Right lobe of liver (tissue), 6 donors: Measurements from ENCODE around the gene LRTM1. TPM values are rescaled to one million over a fixed set of nuclear protein-coding genes. Genes with fewer than 3 reads are reported as not detected.

Experiments used
- ATAC-seq, 4 donors: fragments of 200-7000 bp; cut with Tn5 transposase; one replicate each; pipeline ENCODE4 v1.9.1; 2020; ENCODE audit warnings: mild to moderate bottlenecking in 4 of 4, moderate library complexity in 4 of 4
- DNase-seq, 3 donors: peaks; one replicate each; pipeline ENCODE4 v3.0.0-alpha.2; 2020
- H3K27ac ChIP-seq, 3 donors: fragments of 200-600 bp; one replicate each; pipeline ENCODE4 v1.8.0; 2022
- H3K27me3 ChIP-seq, 2 donors: fragments of 200-600 bp; one replicate each; pipeline ENCODE4 v1.8.0; 2022
- H3K36me3 ChIP-seq, 4 donors: fragments of 200-600 bp; sonication (generic) in 1 of 4; one replicate each; pipeline versions ENCODE4 v1.5.1 to v1.8.0; 2017 to 2022; ENCODE audit warnings: control low read depth in 1 of 4
- H3K4me1 ChIP-seq, 4 donors: fragments of 200-600 bp; sonication (generic) in 1 of 4; one replicate each; pipeline versions ENCODE4 v1.5.1 to v1.8.0; 2017 to 2022; ENCODE audit warnings: control low read depth in 1 of 4
- H3K4me3 ChIP-seq, 3 donors: fragments of 200-600 bp; one replicate each; pipeline ENCODE4 v1.8.0; 2022
- H3K9me3 ChIP-seq, 4 donors: fragments of 200-600 bp; sonication (generic) in 1 of 4; one replicate each; pipeline versions ENCODE4 v1.5.1 to v1.8.0; 2017 to 2022; ENCODE audit warnings: control low read depth in 1 of 4
- POLR2A ChIP-seq: fragments of 450-650 bp; IDR thresholded peaks from one replicate; pipeline ENCODE4 v1.6.1; 2017; ENCODE audit warnings: antibody characterized with exemption, mild to moderate bottlenecking
- WGBS: methylation state at CpG from one replicate; pipeline ENCODE4 v1.1.6; 2018; ENCODE audit warnings: low coverage, low lambda C conversion rate; ENCODE audit not compliant: insufficient coverage; ENCODE audit errors: missing lambda C conversion rate; 5-methylcytosine and 5-hydroxymethylcytosine counted together
- intact Hi-C, 2 donors: fragments of 100-400 bp; cut with DNase I; formaldehyde crosslinking; loops; one replicate each; pipeline versions ENCODE4 v1.11.2 to v1.14.1; 2022
- long read RNA-seq: library from polyadenylated mRNA; unstranded; transcript quantifications from one replicate; pipeline ENCODE4 v2.0.0, GENCODE V29; 2019
- total RNA-seq, 6 experiments: library from RNA; depleted of rRNA in 2 of 6; stranded (reverse); fragments of >200 nt in 2 of 6; fragmentation: NEBNext Ultra II Directional in 3 of 6; extraction: Animal tissue kit (Norgen Biotek cat#: 25700) in 3 of 6; gene quantifications; one replicate each; pipeline versions ENCODE4 v1.1.0 to v1.2.4, GENCODE V29; 2016 to 2023
- TF ChIP-seq, protein P1 (sequence below), 4 donors: fragments of 200-600 bp in 3 of 4; fragments of 450-650 bp in 1 of 4; IDR thresholded peaks; one replicate each; pipeline versions ENCODE4 v1.5.1 to v1.8.0; 2016 to 2022; ENCODE audit warnings: antibody characterized with exemption in 4 of 4, mild to moderate bottlenecking in 2 of 4
- donor health status: DM: no; HTN: yes; CAD: no.
- donor health status: DM: no; HTN: no; CAD: no.
- donor health status: DM: no; HTN: no; CAD: no.
- donor health status: DM: no; HTN: yes; CAD: no.
- donor health status: DM: no; HTN: yes; CAD: no.

LRTM1 gene
- total RNA-seq, result not detected
- long read RNA-seq, result 0 reads

DNA sequence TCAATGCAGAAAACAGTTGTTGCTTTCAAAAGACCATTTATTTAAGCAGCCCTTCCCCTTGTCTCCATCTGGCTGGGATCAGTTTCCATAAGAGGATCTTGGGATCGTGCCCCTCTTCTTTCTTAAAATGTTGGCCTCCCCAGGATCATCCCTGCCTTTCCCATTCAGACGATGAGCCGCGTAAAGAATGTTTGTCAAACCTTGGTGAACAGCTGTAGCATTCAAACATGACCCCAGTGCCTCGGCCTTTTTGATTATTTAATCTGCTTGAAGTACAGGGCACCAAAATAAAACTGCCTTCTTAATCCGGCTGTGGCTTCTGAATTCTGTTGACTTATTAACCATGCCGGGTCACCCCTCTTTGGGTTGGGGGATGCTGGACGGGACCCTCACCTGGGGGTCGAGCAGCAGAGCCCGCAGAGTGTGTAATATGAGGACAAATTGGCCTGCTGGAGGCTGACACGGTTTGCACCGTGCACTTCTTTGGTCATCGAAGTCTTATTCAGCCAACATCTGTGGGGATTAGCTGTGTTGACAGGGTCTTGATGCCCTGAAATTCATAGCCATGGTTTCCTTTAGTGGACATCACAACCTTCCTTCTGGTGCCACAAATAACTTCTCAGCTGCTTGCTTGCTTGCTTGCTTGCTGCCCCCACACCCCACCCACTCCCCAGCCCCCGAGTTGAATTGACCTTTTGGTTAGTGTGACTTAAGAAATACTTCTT, at the start of gene LRTM1:
Gene LRTM1, minus strand, starts transcription at position 14 of the 725 bp plus-strand sequence. CDS start 148 bp downstream, outside the sequence.
- DNase-seq (no peak), ATAC-seq (no peak)
- Histone ChIP-seq H3K4me3 (no peak within 1 kb of the TSS), H3K9me3 (no peaks in the 10 kb centered on the region), H3K27ac (no peak within 1 kb of the TSS), H3K36me3 (no peaks in the 10 kb centered on the region), H3K27me3 (no peaks in the 10 kb centered on the region), H3K4me1 (no peaks in the 10 kb centered on the region)
- TF ChIP-seq, protein P1, sequence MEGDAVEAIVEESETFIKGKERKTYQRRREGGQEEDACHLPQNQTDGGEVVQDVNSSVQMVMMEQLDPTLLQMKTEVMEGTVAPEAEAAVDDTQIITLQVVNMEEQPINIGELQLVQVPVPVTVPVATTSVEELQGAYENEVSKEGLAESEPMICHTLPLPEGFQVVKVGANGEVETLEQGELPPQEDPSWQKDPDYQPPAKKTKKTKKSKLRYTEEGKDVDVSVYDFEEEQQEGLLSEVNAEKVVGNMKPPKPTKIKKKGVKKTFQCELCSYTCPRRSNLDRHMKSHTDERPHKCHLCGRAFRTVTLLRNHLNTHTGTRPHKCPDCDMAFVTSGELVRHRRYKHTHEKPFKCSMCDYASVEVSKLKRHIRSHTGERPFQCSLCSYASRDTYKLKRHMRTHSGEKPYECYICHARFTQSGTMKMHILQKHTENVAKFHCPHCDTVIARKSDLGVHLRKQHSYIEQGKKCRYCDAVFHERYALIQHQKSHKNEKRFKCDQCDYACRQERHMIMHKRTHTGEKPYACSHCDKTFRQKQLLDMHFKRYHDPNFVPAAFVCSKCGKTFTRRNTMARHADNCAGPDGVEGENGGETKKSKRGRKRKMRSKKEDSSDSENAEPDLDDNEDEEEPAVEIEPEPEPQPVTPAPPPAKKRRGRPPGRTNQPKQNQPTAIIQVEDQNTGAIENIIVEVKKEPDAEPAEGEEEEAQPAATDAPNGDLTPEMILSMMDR (IDR thresholded peaks at IDR 0.05), result no peak
- no peak for TF ChIP-seq POLR2A
- intact Hi-C loops, result no loop called here
- WGBS, result 28% methylated on average over 12 of the region's 14 CpGs

DNA sequence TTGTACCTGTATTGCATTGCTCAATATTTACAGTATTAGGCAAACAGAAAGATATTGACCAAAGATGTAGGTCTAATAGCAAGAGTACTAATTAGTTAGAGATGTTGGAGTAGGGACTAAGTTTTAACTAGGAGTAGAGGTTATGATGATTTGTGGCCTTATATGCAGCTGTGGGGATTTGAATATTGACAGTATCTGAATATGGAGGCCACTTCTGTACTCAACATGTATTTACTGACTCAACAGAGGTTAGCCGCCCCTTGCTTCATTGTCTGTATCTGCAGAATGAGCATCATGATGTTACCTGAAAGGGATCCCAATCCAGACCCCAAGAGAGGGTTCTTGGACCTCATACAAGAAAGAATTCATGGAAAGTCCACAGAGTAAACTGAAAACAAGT, 49.6 kb upstream of the LRTM1 start:
- no peaks in the 10 kb centered on the region for H3K4me1 ChIP-seq
- 91% methylated on average over 1 of the region's 1 CpG for WGBS
- ATAC-seq (no peak), DNase-seq (no peak)
- H3K27me3 ChIP-seq, result no peaks in the 10 kb centered on the region
- no peak overlapping the region for H3K27ac ChIP-seq
- no peaks in the 10 kb centered on the region for H3K9me3 ChIP-seq
- no peak overlapping the region for H3K4me3 ChIP-seq
- no peaks in the 10 kb centered on the region for H3K36me3 ChIP-seq
- intact Hi-C loops, result no loop called here
- TF ChIP-seq, protein P1 (IDR thresholded peaks at IDR 0.05), result no peak
- TF ChIP-seq POLR2A, result no peak

DNA sequence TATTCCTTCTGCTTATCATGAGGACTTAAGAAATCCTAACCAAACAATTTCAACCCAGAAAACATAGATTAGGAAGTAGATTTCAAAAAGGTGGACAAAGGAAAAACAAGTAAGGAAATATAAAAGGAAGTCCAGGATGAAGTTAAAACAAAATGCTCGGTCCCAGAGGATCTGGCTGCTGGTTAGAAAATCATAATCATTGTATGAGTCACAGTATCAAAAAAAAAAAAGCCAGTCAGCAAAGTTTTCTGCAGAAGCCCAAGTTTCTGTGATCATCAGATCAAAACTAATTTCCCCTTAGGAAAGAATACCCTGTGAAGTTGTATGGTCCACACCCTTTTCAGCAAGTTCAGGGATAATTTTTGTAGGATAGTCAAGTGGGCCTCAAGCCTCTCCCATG, 43.0 kb upstream of the LRTM1 start:
- no peak overlapping the region for H3K27ac ChIP-seq
- H3K36me3 ChIP-seq, result no peaks in the 10 kb centered on the region
- ATAC-seq, result no peak
- no peaks in the 10 kb centered on the region for H3K4me1 ChIP-seq
- no peaks in the 10 kb centered on the region for H3K27me3 ChIP-seq
- H3K4me3 ChIP-seq, result no peak overlapping the region
- no peaks in the 10 kb centered on the region for H3K9me3 ChIP-seq
- WGBS, result 50% methylated on average over 1 of the region's 1 CpG
- intact Hi-C loops, result no loop called here
- no peak for DNase-seq
- no peak for TF ChIP-seq POLR2A

DNA sequence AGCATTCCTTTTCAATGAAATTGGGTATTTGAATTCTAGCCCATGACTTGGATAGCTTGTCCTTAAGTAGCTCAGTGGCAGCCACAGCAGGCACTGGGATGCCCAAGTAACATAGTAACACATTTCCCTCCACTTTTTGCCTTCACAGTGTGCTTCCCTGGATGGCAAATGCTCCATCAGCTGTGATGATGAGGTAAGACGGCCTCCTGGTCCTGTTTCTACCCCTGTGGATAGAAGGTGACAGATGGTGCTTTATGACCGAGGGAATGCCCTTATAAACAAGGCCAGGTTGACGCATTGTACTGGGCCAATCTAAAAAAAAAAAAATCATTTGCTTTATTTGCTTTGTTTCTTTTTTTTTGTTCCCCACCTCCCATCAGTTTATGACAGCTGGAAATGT, 41.8 kb upstream of the LRTM1 start:
- no peak overlapping the region for H3K4me3 ChIP-seq
- H3K36me3 ChIP-seq, result no peaks in the 10 kb centered on the region
- no peaks in the 10 kb centered on the region for H3K9me3 ChIP-seq
- ATAC-seq, result no peak
- intact Hi-C loops, result no loop called here
- TF ChIP-seq, protein P1 (IDR thresholded peaks at IDR 0.05), result no peak
- no peak for TF ChIP-seq POLR2A
- H3K4me1 ChIP-seq, result no peaks in the 10 kb centered on the region
- DNase-seq, result no peak
- H3K27me3 ChIP-seq, result no peaks in the 10 kb centered on the region
- no peak overlapping the region for H3K27ac ChIP-seq
- 79% methylated on average over 3 of the region's 3 CpGs for WGBS

DNA sequence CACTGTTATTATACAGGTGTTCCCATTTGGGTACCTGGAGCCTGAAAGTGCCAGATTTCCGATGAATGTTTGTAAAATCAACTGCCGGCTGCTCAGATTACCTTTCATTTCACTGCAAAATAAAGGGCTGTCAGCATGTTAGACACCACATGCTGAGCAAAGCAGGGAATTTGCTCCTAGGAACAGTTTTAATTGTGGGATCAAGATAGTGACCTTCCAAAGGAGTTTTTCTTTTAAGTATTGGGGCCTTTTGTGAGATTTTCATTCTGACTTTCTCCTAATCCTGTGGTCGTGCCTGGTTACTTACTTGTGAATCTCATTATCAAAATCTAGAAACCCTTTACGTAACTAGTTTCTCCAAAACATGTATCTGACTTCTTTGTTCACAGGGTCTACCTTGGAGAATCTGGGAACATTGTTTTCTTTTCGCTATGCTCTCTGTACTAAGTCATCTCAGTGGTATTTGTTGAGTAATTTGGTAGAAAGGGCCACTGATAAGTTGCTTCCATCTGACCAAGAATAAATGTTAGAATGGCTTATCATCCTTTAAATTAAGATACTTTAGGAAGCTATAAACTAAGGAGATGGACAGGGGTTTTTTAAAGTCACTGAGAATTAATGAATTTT, 40.8 kb upstream of the LRTM1 start:
- intact Hi-C loops, result no loop called here
- no peak for TF ChIP-seq POLR2A
- TF ChIP-seq, protein P1 (IDR thresholded peaks at IDR 0.05), result no peak
- H3K4me1 ChIP-seq, result no peaks in the 10 kb centered on the region

More for the DNA sequence above, 40.8 kb upstream of the LRTM1 start:
- ATAC-seq (no peak), DNase-seq (no peak)
- Histone ChIP-seq H3K9me3 (no peaks in the 10 kb centered on the region), H3K36me3 (no peaks in the 10 kb centered on the region), H3K27me3 (no peaks in the 10 kb centered on the region), H3K27ac (no peak overlapping the region), H3K4me3 (no peak overlapping the region)
- 56% methylated on average over 5 of the region's 5 CpGs for WGBS
